RPMI7951 (cell line): ENCODE data around the gene ATP5F1B. TPM values are rescaled to one million over a fixed set of nuclear protein-coding genes. Genes with fewer than 3 reads are reported as not detected.
"Not testable (repeated sequence)": the region's sequence is repeated elsewhere in the genome, so short reads cannot be mapped to it uniquely, and the experiment has no call there.

ENCODE experiments used
- DNase-seq: peaks from one replicate; pipeline ENCODE4 v3.0.0-alpha.2; 2012; ENCODE audit warnings: low read depth
- total RNA-seq: library from RNA; depleted of rRNA; stranded (reverse); fragments of >200 nt; shearing (Covaris generic); gene quantifications from 2 replicates; pipeline ENCODE4 v1.2.3, GENCODE V29; 2014; rRNA removed

Gene ATP5F1B
- total RNA-seq, result 453 and 475 TPM in 2 replicates

- peak; percentile 100 for DNase-seq
Observed at GRCh38 chr12:56645717-56646446, at the start of gene ATP5F1B. Gene ATP5F1B (minus strand): TSS chr12:56645984. CDS start chr12:56645963, 21 bp downstream.

GRCh38 chr12:56694161-56694560, 48.4 kb upstream of the ATP5F1B start:
- no peak for DNase-seq

GRCh38 chr12:56688846-56689109, 43.0 kb upstream of the ATP5F1B start:
- DNase-seq, result no peak

- DNase-seq, result peak; percentile 97
Observed at GRCh38 chr12:56688129-56688845, 42.5 kb upstream of the ATP5F1B start, which contains the start of gene PTGES3. Gene PTGES3 (minus strand): TSS chr12:56688284. CDS start chr12:56687999, 285 bp downstream.

GRCh38 chr12:56687223-56688128, 41.7 kb upstream of the ATP5F1B start:
- DNase-seq, result no peak

GRCh38 chr12:56684745-56685359, 39.1 kb upstream of the ATP5F1B start:
- no peak for DNase-seq

GRCh38 chr12:56682323-56682722, 36.5 kb upstream of the ATP5F1B start:
- DNase-seq, result no peak

GRCh38 chr12:56679883-56680575, 34.2 kb upstream of the ATP5F1B start:
- DNase-seq, result no peak

- DNase-seq, result no peak
Observed at GRCh38 chr12:56678852-56679251, 33.1 kb upstream of the ATP5F1B start.

- no peak for DNase-seq
Observed at GRCh38 chr12:56677680-56678079, 31.9 kb upstream of the ATP5F1B start.

GRCh38 chr12:56676851-56677580, 31.2 kb upstream of the ATP5F1B start:
- no peak for DNase-seq

GRCh38 chr12:56671608-56672007, 25.8 kb upstream of the ATP5F1B start:
- no peak for DNase-seq

GRCh38 chr12:56670836-56671235, 25.1 kb upstream of the ATP5F1B start:
- no peak for DNase-seq

- no peak for DNase-seq
Observed at GRCh38 chr12:56668197-56668457, 22.3 kb upstream of the ATP5F1B start.

- no peak for DNase-seq
Observed at GRCh38 chr12:56661979-56662638, 16.3 kb upstream of the ATP5F1B start.

- no peak for DNase-seq
Observed at GRCh38 chr12:56661560-56661959, 15.8 kb upstream of the ATP5F1B start.

- no peak for DNase-seq
Observed at GRCh38 chr12:56658921-56659320, 13.1 kb upstream of the ATP5F1B start.

GRCh38 chr12:56657416-56658379, 11.9 kb upstream of the ATP5F1B start:
- no peak for DNase-seq

GRCh38 chr12:56653781-56654180, 8.0 kb upstream of the ATP5F1B start:
- not testable (repeated sequence) for DNase-seq
